Measurements from ENCODE around the gene PEPD.

DNA sequence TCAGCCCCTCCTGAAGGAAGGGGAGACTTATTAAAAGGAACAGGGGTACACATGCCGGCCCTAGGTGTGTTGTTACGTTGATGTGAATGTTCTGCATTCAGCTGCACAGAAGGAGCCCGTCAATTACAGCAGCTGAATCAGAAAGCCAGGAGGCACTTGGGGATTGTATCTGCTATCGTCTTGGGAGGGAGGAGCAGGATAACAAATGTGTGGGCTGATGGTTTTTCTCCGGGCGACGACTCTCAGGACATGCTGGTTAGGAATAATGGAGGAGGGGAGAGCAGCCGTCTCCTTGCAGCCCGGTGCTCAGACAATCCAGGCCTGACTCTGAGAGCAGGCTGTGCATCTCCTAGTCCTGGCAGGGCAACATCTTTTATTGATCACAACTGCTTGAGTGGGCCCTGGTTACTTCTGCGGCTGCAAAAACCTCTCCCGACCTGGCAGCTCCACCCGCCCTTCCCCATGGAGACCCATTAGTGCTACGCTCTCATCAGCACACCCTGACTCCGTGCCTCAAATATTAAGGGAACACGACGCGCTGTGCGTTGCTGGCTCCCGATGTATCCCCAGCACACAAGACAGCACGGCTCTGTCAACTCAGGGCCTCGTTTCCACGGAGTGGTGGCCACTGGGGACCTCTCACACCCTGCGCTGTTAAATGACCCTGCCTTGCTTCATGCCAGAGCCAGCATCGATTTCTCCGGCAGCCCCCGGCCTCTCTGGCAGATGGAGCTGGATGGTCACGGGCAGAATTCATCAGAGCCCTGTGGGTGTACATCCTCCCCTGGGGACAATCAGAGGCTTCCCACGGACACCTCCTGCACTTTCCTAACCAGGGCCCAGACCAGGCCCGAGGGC, 25.3 kb downstream of the PEPD start:
- no peak for TF ChIP-seq GATA3 (IDR thresholded peaks at IDR 0.05; ENCODE audit: low read depth, low read length)
- no peak for TF ChIP-seq GATA2 (IDR thresholded peaks at IDR 0.05; ENCODE audit: low read depth, low read length)

All from SH-SY5Y (cell line).